ENCODE results near the gene C4A.

DNA sequence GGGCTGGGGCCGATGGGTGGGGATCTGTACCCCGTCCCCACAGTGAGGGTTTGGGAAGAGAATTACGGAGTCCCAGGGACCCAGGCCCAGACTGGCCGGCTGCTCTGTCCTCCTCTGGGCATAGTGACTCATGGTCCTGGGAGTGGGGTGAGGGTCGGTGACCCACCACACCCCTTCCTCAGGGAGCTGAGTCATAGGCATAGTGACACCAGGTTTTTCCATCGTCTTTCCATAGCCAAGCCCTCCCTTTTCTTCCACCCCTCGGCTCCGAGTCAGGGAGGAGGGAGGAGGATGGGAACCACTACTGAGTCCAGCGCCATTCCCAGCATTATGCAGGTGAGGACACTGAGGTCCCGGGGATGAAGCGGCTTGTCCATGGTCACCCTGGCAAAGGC, 65.2 kb downstream of the C4A start:
- TF ChIP-seq POLR2A (IDR thresholded peaks at IDR 0.05), result no peak
- TF ChIP-seq, protein P1, sequence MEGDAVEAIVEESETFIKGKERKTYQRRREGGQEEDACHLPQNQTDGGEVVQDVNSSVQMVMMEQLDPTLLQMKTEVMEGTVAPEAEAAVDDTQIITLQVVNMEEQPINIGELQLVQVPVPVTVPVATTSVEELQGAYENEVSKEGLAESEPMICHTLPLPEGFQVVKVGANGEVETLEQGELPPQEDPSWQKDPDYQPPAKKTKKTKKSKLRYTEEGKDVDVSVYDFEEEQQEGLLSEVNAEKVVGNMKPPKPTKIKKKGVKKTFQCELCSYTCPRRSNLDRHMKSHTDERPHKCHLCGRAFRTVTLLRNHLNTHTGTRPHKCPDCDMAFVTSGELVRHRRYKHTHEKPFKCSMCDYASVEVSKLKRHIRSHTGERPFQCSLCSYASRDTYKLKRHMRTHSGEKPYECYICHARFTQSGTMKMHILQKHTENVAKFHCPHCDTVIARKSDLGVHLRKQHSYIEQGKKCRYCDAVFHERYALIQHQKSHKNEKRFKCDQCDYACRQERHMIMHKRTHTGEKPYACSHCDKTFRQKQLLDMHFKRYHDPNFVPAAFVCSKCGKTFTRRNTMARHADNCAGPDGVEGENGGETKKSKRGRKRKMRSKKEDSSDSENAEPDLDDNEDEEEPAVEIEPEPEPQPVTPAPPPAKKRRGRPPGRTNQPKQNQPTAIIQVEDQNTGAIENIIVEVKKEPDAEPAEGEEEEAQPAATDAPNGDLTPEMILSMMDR (IDR thresholded peaks at IDR 0.05), result no peak

All from heart left ventricle (tissue), 13 donors.